A673 (cell line): ENCODE data around the gene SYT14. TPM values are rescaled to one million over a fixed set of nuclear protein-coding genes. Genes with fewer than 3 reads are reported as not detected.
"Not testable (repeated sequence)": the region's sequence is repeated elsewhere in the genome, so short reads cannot be mapped to it uniquely, and the experiment has no call there.

Experiments used
- BruUV-seq: library from RNA; stranded (reverse); fragments of 400-500 nt; replicated peaks from 2 replicates; lab custom pipeline; 2021; lab: Mats Ljungman, UMichigan
- CTCF ChIA-PET: fragments of 300-600 bp; sonication (Branson Sonifier 250); formaldehyde crosslinking; loops from one replicate; lab custom pipeline; 2022; ENCODE audit warnings: antibody characterized with exemption; lab: Charles Lee
- POLR2A ChIA-PET: fragments of 300-600 bp; sonication (Branson Sonifier 250); formaldehyde crosslinking; loops from one replicate; lab custom pipeline; 2022; ENCODE audit warnings: antibody characterized with exemption; ENCODE audit not compliant: low non-redundant PET; lab: Charles Lee
- DNase-seq: peaks from one replicate; pipeline ENCODE4 v3.0.0-alpha.2; 2015; ENCODE audit warnings: low spot score
- H3K27ac ChIP-seq: fragments of 200-600 bp; sonication (generic); 2 replicates; pipeline ENCODE4 v1.5.1; 2016; ENCODE audit warnings: mixed run types, low read depth, mild to moderate bottlenecking, mixed read lengths, antibody characterized with exemption, low read length; ENCODE audit not compliant: poor library complexity, severe bottlenecking
- H3K27me3 ChIP-seq: fragments of 200-600 bp; sonication (generic); replicated peaks from 2 replicates; pipeline ENCODE4 v1.6.1; 2017; ENCODE audit warnings: mixed run types, low read depth, mild to moderate bottlenecking, mixed read lengths, antibody characterized with exemption, low read length; ENCODE audit not compliant: insufficient read depth, poor library complexity
- H3K36me3 ChIP-seq: fragments of 200-600 bp; sonication (generic); 2 replicates; pipeline ENCODE4 v1.6.1; 2016; ENCODE audit warnings: mixed run types, mild to moderate bottlenecking, mixed read lengths, antibody characterized with exemption, low read length; ENCODE audit not compliant: insufficient read depth, poor library complexity, severe bottlenecking
- H3K4me1 ChIP-seq: fragments of 200-600 bp; sonication (generic); 2 replicates; pipeline ENCODE4 v1.6.1; 2017; ENCODE audit warnings: mixed run types, mild to moderate bottlenecking, mixed read lengths, antibody characterized with exemption, low read length; ENCODE audit not compliant: insufficient read depth, poor library complexity, severe bottlenecking
- H3K4me3 ChIP-seq: fragments of 200-600 bp; sonication (generic); 2 replicates; pipeline ENCODE4 v1.5.1; 2016; ENCODE audit warnings: low read depth, mixed run types, mild to moderate bottlenecking, mixed read lengths, low read length; ENCODE audit not compliant: poor library complexity, severe bottlenecking
- H3K9me3 ChIP-seq: fragments of 200-600 bp; sonication (generic); 2 replicates; pipeline ENCODE4 v1.6.1; 2016; ENCODE audit warnings: mixed run types, low read depth, mild to moderate bottlenecking, mixed read lengths, antibody characterized with exemption, low read length; ENCODE audit not compliant: poor library complexity, severe bottlenecking
- EZH2 ChIP-seq: fragments of 200-600 bp; sonication (generic); IDR thresholded peaks from 2 replicates; pipeline ENCODE4 v1.6.1; 2017; ENCODE audit warnings: borderline replicate concordance, low read depth, mild to moderate bottlenecking, mixed read lengths, antibody characterized with exemption, low read length; ENCODE audit not compliant: poor library complexity, severe bottlenecking
- intact Hi-C: fragments of 100-400 bp; cut with micrococcal nuclease; formaldehyde crosslinking; loops from one replicate; pipeline ENCODE4 v1.10.0; 2022; ENCODE audit not compliant: unreplicated experiment
- total RNA-seq: library from RNA; stranded (reverse); gene quantifications from 2 replicates; pipeline ENCODE4 v1.2.3, GENCODE V29; 2021
- TF ChIP-seq, protein P1 (sequence below): fragments of 300-800, 200-600 bp; sonication (generic); conservative IDR thresholded peaks from 2 replicates; pipeline ENCODE4 v1.5.1; 2017; ENCODE audit warnings: low read depth, mild to moderate bottlenecking, antibody characterized with exemption, low read length, moderate library complexity, mixed read lengths

Gene SYT14
- total RNA-seq, 1 experiment from 2014 or later: 22.4 TPM

DNA sequence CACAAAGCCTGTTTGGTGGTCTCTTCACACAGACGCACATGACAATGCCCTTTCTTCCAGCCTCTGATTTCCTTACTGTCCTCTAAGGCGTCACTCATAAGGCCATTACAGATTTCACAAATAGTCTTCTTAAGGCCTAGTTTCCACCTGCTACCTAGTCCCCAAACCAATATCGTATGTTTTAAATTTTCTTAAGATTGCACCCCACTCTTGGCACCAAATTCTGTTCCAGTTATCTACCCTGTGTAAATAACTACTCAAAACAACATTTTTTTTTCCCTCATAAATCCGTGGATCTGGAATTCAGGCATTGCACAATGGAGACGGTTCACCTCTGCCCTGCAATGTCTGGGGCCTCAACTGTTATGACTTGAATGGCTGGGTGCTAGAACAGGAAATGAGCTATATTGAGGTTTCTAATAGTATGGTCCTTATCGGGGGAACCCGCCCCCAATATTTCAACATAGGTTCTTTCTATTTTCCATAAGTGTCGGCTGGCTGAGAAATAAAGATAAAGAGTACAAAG, 257.7 kb downstream of the SYT14 start:
- H3K36me3 ChIP-seq: no peaks in the 10 kb centered on the region
- H3K27ac ChIP-seq: no peak overlapping the region
- H3K4me3 ChIP-seq: no peak overlapping the region
- ChIA-PET CTCF (no interaction called here), POLR2A (no interaction called here)
- no peak for TF ChIP-seq EZH2
- TF ChIP-seq, protein P1, sequence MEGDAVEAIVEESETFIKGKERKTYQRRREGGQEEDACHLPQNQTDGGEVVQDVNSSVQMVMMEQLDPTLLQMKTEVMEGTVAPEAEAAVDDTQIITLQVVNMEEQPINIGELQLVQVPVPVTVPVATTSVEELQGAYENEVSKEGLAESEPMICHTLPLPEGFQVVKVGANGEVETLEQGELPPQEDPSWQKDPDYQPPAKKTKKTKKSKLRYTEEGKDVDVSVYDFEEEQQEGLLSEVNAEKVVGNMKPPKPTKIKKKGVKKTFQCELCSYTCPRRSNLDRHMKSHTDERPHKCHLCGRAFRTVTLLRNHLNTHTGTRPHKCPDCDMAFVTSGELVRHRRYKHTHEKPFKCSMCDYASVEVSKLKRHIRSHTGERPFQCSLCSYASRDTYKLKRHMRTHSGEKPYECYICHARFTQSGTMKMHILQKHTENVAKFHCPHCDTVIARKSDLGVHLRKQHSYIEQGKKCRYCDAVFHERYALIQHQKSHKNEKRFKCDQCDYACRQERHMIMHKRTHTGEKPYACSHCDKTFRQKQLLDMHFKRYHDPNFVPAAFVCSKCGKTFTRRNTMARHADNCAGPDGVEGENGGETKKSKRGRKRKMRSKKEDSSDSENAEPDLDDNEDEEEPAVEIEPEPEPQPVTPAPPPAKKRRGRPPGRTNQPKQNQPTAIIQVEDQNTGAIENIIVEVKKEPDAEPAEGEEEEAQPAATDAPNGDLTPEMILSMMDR: no peak
- H3K9me3 ChIP-seq: peaks cover 17% of the 10 kb centered on the region
- peaks cover 8% of the 10 kb centered on the region for H3K4me1 ChIP-seq
- no TSS peak for BruUV-seq
- DNase-seq: no peak
- intact Hi-C loops: no loop called here
- peaks cover 23% of the 10 kb centered on the region for H3K27me3 ChIP-seq

DNA sequence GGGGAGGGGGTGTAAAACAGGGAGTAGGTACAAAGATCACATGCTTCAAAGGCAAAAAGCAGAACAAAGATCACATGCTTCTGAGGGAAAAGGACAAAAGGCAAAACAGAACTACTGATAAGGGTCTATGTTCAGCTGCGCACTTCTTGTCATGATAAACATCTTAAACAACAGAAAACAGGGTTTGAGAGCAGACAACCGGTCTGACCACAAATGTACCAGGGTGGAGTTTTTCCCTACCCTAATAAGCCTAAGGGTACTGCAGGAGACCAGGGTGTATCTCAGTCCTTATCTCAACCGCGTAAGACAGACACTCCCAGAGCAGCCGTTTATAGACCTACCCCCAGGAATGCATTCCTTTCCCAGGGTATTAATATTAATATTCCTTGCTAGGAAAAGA, 258.2 kb downstream of the SYT14 start:
- peaks cover 23% of the 10 kb centered on the region for H3K27me3 ChIP-seq
- H3K27ac ChIP-seq, intact Hi-C loops, CTCF ChIA-PET, DNase-seq, POLR2A ChIA-PET, BruUV-seq, H3K36me3 ChIP-seq, H3K4me3 ChIP-seq: not testable (repeated sequence)
- H3K4me1 ChIP-seq: peaks cover 12% of the 10 kb centered on the region
- peaks cover 17% of the 10 kb centered on the region for H3K9me3 ChIP-seq

DNA sequence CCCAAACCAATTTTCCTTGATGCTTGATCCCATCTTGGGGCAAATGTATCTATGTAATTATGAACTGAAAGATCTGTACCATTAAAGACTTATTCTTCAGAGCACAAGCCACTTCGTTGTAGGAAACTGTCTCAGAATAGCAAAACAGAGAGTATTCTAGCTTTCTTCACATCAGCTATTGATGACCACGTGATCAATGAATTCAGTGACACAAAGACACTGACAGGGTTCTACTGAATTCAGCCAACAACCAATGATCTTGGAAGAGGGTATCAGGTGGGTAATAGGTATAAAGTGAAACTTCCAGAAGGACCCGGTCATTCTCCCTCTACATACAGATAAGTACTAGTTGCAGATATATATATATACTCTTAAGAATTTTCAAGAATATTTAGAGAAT, 260.8 kb downstream of the SYT14 start:
- no peak for DNase-seq
- no peak overlapping the region for H3K4me3 ChIP-seq
- intact Hi-C loops: no loop called here
- POLR2A ChIA-PET: no interaction called here
- CTCF ChIA-PET: no interaction called here
- H3K9me3 ChIP-seq: peaks cover 17% of the 10 kb centered on the region
- no peak overlapping the region for H3K27ac ChIP-seq
- H3K4me1 ChIP-seq: peaks cover 19% of the 10 kb centered on the region
- no peaks in the 10 kb centered on the region for H3K36me3 ChIP-seq
- no peak for TF ChIP-seq EZH2
- TF ChIP-seq, protein P1: no peak
- BruUV-seq: no TSS peak
- peaks cover 24% of the 10 kb centered on the region for H3K27me3 ChIP-seq

DNA sequence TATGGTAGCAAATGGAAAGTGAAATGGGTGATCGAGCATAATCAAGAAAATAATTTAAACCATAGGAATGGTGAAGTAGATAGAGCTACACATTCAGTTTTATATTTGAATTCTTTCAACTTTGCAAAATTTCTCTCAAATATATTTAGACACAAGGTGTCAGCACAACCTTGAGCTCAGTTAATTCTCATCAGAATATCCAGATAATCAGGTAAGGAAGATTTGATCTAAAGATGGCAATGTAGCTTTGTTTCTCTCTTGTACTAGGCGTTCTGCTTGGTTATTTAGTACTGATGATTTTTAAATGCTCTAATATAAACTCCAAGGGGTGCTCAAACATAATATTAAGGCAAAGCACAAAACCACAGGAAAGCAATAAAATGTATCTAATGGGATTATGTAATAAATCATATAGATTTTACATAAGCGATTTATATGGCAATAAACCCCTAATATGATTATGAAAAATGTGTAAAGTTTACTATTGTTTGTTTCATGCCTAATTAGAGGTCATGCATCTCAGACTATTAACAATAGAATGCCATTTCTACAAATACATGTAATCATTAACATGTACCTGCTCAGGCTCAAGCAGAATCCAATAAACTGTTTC, 262.2 kb downstream of the SYT14 start:
- Histone ChIP-seq H3K36me3 (no peaks in the 10 kb centered on the region), H3K4me1 (peaks cover 19% of the 10 kb centered on the region), H3K27me3 (peaks cover 30% of the 10 kb centered on the region), H3K4me3 (no peak overlapping the region), H3K27ac (no peak overlapping the region), H3K9me3 (peaks cover 17% of the 10 kb centered on the region)
- no TSS peak for BruUV-seq
- ChIA-PET CTCF (no interaction called here), POLR2A (interaction anchor here (0.6 kb wide), 1 partner anchor 9 kb away, joined by 4 read pairs; no protein-coding TSS in a partner anchor)
- peak; percentile 33 for DNase-seq
- TF ChIP-seq, protein P1: peak; percentile 34; the same call in 1 of the 2 replicates
- no peak for TF ChIP-seq EZH2
- intact Hi-C loops: loop anchor here (1.0 kb wide), 1 partner anchor 111 kb away; no protein-coding TSS in a partner anchor
